GM23338 (cell line): ENCODE data around the gene XPC. TPM values are rescaled to one million over a fixed set of nuclear protein-coding genes. Genes with fewer than 3 reads are reported as not detected.

Experiments
- ATAC-seq: fragments of 200-7000 bp; cut with Tn5 transposase; 3 replicates; pipeline ENCODE4 v1.9.1; 2020
- DNase-seq: peaks from one replicate; pipeline ENCODE4 v3.0.0-alpha.2; 2015; ENCODE audit warnings: low spot score
- H2AFZ ChIP-seq: fragments of 200-600 bp; sonication (generic); 2 replicates; pipeline ENCODE4 v1.8.0; 2016; ENCODE audit warnings: antibody characterized with exemption, mild to moderate bottlenecking, moderate library complexity
- H3F3A ChIP-seq: fragments of 200-600 bp; sonication (generic); replicated peaks from 2 replicates; pipeline ENCODE4 v1.8.0; 2017; ENCODE audit warnings: antibody characterized with exemption, mixed run types, low read depth
- H3K27ac ChIP-seq: fragments of 200-600 bp; sonication (generic); 2 replicates; pipeline ENCODE4 v1.6.1; 2016; ENCODE audit warnings: low read depth
- H3K27me3 ChIP-seq: fragments of 200-600 bp; sonication (generic); 2 replicates; pipeline ENCODE4 v1.8.0; 2016; ENCODE audit warnings: mild to moderate bottlenecking, mixed run types, moderate library complexity; ENCODE audit not compliant: insufficient read depth
- H3K36me3 ChIP-seq: fragments of 200-600 bp; sonication (generic); 2 replicates; pipeline ENCODE4 v1.8.0; 2016; ENCODE audit warnings: mild to moderate bottlenecking; ENCODE audit not compliant: insufficient read depth
- H3K4me1 ChIP-seq: fragments of 200-600 bp; sonication (generic); 2 replicates; pipeline ENCODE4 v1.8.0; 2016; ENCODE audit warnings: mild to moderate bottlenecking, moderate library complexity; ENCODE audit not compliant: insufficient read depth
- H3K4me2 ChIP-seq: fragments of 200-600 bp; sonication (generic); 2 replicates; pipeline ENCODE4 v1.7.1; 2017; ENCODE audit warnings: mixed run types
- H3K4me3 ChIP-seq: fragments of 200-600 bp; sonication (generic); 2 replicates; pipeline ENCODE4 v1.6.1; 2016; ENCODE audit warnings: mixed run types
- H3K79me2 ChIP-seq: fragments of 200-600 bp; sonication (generic); replicated peaks from 2 replicates; pipeline ENCODE4 v1.8.0; 2017; ENCODE audit warnings: mild to moderate bottlenecking; ENCODE audit not compliant: insufficient read depth
- H3K9me2 ChIP-seq: fragments of 200-600 bp; sonication (generic); 2 replicates; pipeline ENCODE4 v1.8.0; 2017; ENCODE audit not compliant: insufficient read depth
- H4K20me1 ChIP-seq: fragments of 200-600 bp; sonication (generic); replicated peaks from 2 replicates; pipeline ENCODE4 v1.8.0; 2017; ENCODE audit warnings: mild to moderate bottlenecking; ENCODE audit not compliant: insufficient read depth
- H3K27ac Mint-ChIP-seq: 2 replicates; pipeline ENCODE4 v1.8.0; 2020; ENCODE audit warnings: inconsistent platforms, mild to moderate bottlenecking, moderate library complexity, mixed read lengths
- H3K27me3 Mint-ChIP-seq: 3 replicates; pipeline ENCODE4 v1.8.0; 2022; ENCODE audit warnings: low read depth, mild to moderate bottlenecking, moderate library complexity, mixed read lengths, inconsistent platforms; ENCODE audit not compliant: insufficient read depth, poor library complexity
- H3K36me3 Mint-ChIP-seq: 3 replicates; pipeline ENCODE4 v1.8.0; 2021; ENCODE audit warnings: low read depth, mild to moderate bottlenecking, inconsistent platforms, moderate library complexity, mixed read lengths
- H3K4me1 Mint-ChIP-seq: 3 replicates; pipeline ENCODE4 v1.8.0; 2020; ENCODE audit warnings: mild to moderate bottlenecking, inconsistent platforms, mixed read lengths
- H3K4me3 Mint-ChIP-seq: 3 replicates; pipeline ENCODE4 v1.8.0; 2021; ENCODE audit warnings: moderate library complexity, mild to moderate bottlenecking, inconsistent platforms, mixed read lengths
- H3K9me3 Mint-ChIP-seq: 3 replicates; pipeline ENCODE4 v1.8.0; 2020; ENCODE audit warnings: moderate library complexity, mild to moderate bottlenecking, inconsistent platforms, mixed read lengths
- CREB1 ChIP-seq: fragments of 250-450 bp; sonication (Bioruptor Pico); IDR thresholded peaks from 2 replicates; pipeline ENCODE4 v1.5.0; 2020; ENCODE audit warnings: low read depth, mild to moderate bottlenecking, moderate library complexity
- EZH2 ChIP-seq: fragments of 200-600 bp; sonication (generic); IDR thresholded peaks from one replicate; pipeline ENCODE4 v1.8.0; 2017; ENCODE audit warnings: antibody characterized with exemption, mild to moderate bottlenecking, low read depth; ENCODE audit not compliant: unreplicated experiment
- EZH2phosphoT487 ChIP-seq: fragments of 200-600 bp; sonication (generic); IDR thresholded peaks from one replicate; pipeline ENCODE4 v1.8.1; 2018; ENCODE audit warnings: antibody characterized with exemption; ENCODE audit not compliant: unreplicated experiment
- JUNB ChIP-seq: IDR thresholded peaks from one replicate; pipeline ENCODE4 v1.6.1; 2016; ENCODE audit warnings: antibody characterized with exemption; ENCODE audit not compliant: unreplicated experiment
- STAT1 ChIP-seq: IDR thresholded peaks from one replicate; pipeline ENCODE4 v1.6.1; 2016; ENCODE audit warnings: antibody characterized with exemption; ENCODE audit not compliant: unreplicated experiment
- ZNF114 ChIP-seq: fragments of 250-450 bp; sonication (Bioruptor Pico); IDR thresholded peaks from 2 replicates; pipeline ENCODE4 v1.5.0; 2020; ENCODE audit warnings: mild to moderate bottlenecking, moderate library complexity
- ZNF331 ChIP-seq: fragments of 250-450 bp; sonication (Bioruptor Pico); IDR thresholded peaks from 2 replicates; pipeline ENCODE4 v1.5.0; 2020; ENCODE audit warnings: low read depth, mild to moderate bottlenecking, moderate library complexity
- polyA plus RNA-seq: library from polyadenylated mRNA; unstranded; fragments of >200 nt; fragmentation: Nextera tagmentation; extraction: Ambion mirVana; gene quantifications from 2 replicates; pipeline ENCODE4 v1.2.1, GENCODE V29; 2016
- total RNA-seq: library from RNA; depleted of rRNA; stranded (reverse); fragments of >200 nt; shearing (Covaris generic); gene quantifications from 2 replicates; pipeline ENCODE4 v1.2.3, GENCODE V29; 2014
- TF ChIP-seq, protein P1 (sequence below): IDR thresholded peaks from 2 replicates; pipeline ENCODE4 v1.6.1; 2016; ENCODE audit warnings: antibody characterized with exemption
- TF ChIP-seq, protein P2 (sequence below): fragments of 250-450 bp; sonication (Bioruptor Pico); IDR thresholded peaks from 2 replicates; pipeline ENCODE4 v1.5.0; 2020; ENCODE audit warnings: mild to moderate bottlenecking, moderate library complexity
- TF ChIP-seq, protein P3 (sequence below): IDR thresholded peaks from one replicate; pipeline ENCODE4 v1.6.1; 2018; ENCODE audit warnings: antibody characterized with exemption; ENCODE audit not compliant: unreplicated experiment

XPC gene
- total and polyA plus RNA-seq, 2 experiments from 2014 or later, result 34.9 to 41.5 TPM

DNA sequence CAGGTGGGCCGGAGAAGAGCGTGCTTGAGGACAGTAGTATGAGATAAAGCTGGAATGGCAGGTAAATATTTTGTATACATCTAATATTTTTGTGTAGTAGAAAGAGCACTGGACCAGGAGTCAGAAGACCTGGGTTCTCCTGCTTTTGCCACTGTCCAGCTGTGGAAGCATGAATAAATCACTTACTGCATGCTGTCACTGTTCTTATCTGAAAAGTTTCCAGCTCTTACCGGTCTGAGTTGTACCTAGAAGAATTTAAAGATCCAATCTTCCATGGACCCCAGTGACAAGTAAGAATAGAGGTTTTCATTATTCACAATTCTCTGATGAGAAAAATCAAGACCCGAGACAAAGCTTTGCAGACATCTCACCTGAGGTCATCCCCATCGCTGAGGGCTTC, 5.9 kb downstream of the XPC start:
- Mint-ChIP-seq H3K9me3 (no peaks in the 10 kb centered on the region), H3K27me3 (no peaks in the 10 kb centered on the region), H3K36me3 (peaks cover 42% of the 10 kb centered on the region), H3K27ac (no peak overlapping the region), H3K4me3 (no peak overlapping the region), H3K4me1 (peaks cover 16% of the 10 kb centered on the region)
- Histone ChIP-seq H3K4me1 (peaks cover 3% of the 10 kb centered on the region; the same call in 1 of the 2 replicates), H3K4me2 (no peak overlapping the region), H3K4me3 (no peak overlapping the region), H3F3A (no peaks in the 10 kb centered on the region), H3K27ac (no peak overlapping the region), H3K79me2 (peaks cover 38% of the 10 kb centered on the region), H4K20me1 (no peaks in the 10 kb centered on the region; the same call in none of the 2 replicates), H2AFZ (no peak overlapping the region), H3K9me2 (no peaks in the 10 kb centered on the region), H3K27me3 (no peaks in the 10 kb centered on the region), H3K36me3 (peaks cover 42% of the 10 kb centered on the region)
- DNase-seq (no peak), ATAC-seq (no peak)
- no peak for TF ChIP-seq JUNB
- no peak for TF ChIP-seq ZNF331 (CRISPR knock-in tag)
- no peak for TF ChIP-seq ZNF114
- no peak for TF ChIP-seq EZH2

DNA sequence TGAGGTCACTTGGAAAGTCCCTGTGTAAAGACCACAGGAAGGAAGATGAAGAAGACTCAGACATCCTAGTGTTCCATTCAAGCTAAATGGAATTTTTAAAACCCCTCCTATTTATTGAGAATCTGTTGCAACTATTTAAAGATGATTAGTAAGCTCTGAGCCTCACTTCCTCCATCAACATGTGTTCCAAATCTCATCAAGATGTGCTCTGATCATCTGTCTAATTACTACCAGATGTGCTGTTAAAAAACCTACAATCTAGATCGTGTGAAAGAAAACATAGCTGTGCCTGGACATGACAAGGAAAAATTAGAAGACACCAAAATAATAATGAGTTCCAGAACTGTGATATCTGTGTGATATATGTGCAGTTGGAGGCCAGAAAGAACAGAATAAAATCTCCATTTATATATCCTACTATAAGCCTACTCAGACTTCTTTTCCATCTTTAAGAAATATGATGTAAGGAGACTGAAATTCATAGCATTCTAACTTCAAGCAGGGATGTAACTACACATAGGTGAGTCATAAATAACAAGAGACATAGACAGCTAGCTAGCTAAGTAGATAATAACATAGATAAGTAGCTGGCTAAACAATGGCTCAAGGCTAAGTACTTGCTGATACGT, 7.8 kb downstream of the XPC start:
- Histone ChIP-seq H3K79me2 (peaks cover 19% of the 10 kb centered on the region), H2AFZ (no peak overlapping the region), H3K4me3 (no peak overlapping the region), H3F3A (no peaks in the 10 kb centered on the region), H3K9me2 (no peaks in the 10 kb centered on the region), H3K27me3 (no peaks in the 10 kb centered on the region), H4K20me1 (no peaks in the 10 kb centered on the region; the same call in 1 of the 2 replicates), H3K4me2 (no peak overlapping the region), H3K27ac (no peak overlapping the region), H3K4me1 (no peaks in the 10 kb centered on the region), H3K36me3 (peaks cover 42% of the 10 kb centered on the region)
- no peak for DNase-seq
- H3K4me3 Mint-ChIP-seq, result no peak overlapping the region
- peaks cover 59% of the 10 kb centered on the region for H3K36me3 Mint-ChIP-seq
- H3K4me1 Mint-ChIP-seq, result peaks cover 6% of the 10 kb centered on the region
- no peak overlapping the region for H3K27ac Mint-ChIP-seq
- no peak for ATAC-seq
- H3K27me3 Mint-ChIP-seq, result peaks cover 2% of the 10 kb centered on the region
- no peaks in the 10 kb centered on the region for H3K9me3 Mint-ChIP-seq
- TF ChIP-seq, protein P1, sequence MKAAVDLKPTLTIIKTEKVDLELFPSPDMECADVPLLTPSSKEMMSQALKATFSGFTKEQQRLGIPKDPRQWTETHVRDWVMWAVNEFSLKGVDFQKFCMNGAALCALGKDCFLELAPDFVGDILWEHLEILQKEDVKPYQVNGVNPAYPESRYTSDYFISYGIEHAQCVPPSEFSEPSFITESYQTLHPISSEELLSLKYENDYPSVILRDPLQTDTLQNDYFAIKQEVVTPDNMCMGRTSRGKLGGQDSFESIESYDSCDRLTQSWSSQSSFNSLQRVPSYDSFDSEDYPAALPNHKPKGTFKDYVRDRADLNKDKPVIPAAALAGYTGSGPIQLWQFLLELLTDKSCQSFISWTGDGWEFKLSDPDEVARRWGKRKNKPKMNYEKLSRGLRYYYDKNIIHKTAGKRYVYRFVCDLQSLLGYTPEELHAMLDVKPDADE, result no peak
- TF ChIP-seq, protein P2, sequence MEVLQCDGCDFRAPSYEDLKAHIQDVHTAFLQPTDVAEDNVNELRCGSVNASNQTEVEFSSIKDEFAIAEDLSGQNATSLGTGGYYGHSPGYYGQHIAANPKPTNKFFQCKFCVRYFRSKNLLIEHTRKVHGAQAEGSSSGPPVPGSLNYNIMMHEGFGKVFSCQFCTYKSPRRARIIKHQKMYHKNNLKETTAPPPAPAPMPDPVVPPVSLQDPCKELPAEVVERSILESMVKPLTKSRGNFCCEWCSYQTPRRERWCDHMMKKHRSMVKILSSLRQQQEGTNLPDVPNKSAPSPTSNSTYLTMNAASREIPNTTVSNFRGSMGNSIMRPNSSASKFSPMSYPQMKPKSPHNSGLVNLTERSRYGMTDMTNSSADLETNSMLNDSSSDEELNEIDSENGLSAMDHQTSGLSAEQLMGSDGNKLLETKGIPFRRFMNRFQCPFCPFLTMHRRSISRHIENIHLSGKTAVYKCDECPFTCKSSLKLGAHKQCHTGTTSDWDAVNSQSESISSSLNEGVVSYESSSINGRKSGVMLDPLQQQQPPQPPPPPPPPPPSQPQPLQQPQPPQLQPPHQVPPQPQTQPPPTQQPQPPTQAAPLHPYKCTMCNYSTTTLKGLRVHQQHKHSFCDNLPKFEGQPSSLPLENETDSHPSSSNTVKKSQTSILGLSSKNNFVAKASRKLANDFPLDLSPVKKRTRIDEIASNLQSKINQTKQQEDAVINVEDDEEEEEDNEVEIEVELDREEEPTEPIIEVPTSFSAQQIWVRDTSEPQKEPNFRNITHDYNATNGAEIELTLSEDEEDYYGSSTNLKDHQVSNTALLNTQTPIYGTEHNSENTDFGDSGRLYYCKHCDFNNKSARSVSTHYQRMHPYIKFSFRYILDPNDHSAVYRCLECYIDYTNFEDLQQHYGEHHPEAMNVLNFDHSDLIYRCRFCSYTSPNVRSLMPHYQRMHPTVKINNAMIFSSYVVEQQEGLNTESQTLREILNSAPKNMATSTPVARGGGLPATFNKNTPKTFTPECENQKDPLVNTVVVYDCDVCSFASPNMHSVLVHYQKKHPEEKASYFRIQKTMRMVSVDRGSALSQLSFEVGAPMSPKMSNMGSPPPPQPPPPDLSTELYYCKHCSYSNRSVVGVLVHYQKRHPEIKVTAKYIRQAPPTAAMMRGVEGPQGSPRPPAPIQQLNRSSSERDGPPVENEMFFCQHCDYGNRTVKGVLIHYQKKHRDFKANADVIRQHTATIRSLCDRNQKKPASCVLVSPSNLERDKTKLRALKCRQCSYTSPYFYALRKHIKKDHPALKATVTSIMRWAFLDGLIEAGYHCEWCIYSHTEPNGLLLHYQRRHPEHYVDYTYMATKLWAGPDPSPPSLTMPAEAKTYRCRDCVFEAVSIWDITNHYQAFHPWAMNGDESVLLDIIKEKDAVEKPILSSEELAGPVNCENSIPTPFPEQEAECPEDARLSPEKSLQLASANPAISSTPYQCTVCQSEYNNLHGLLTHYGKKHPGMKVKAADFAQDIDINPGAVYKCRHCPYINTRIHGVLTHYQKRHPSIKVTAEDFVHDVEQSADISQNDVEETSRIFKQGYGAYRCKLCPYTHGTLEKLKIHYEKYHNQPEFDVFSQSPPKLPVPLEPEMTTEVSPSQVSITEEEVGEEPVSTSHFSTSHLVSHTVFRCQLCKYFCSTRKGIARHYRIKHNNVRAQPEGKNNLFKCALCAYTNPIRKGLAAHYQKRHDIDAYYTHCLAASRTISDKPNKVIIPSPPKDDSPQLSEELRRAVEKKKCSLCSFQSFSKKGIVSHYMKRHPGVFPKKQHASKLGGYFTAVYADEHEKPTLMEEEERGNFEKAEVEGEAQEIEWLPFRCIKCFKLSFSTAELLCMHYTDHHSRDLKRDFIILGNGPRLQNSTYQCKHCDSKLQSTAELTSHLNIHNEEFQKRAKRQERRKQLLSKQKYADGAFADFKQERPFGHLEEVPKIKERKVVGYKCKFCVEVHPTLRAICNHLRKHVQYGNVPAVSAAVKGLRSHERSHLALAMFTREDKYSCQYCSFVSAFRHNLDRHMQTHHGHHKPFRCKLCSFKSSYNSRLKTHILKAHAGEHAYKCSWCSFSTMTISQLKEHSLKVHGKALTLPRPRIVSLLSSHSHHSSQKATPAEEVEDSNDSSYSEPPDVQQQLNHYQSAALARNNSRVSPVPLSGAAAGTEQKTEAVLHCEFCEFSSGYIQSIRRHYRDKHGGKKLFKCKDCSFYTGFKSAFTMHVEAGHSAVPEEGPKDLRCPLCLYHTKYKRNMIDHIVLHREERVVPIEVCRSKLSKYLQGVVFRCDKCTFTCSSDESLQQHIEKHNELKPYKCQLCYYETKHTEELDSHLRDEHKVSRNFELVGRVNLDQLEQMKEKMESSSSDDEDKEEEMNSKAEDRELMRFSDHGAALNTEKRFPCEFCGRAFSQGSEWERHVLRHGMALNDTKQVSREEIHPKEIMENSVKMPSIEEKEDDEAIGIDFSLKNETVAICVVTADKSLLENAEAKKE, result no peak
- no peak for TF ChIP-seq EZH2
- TF ChIP-seq ZNF114, result no peak
- TF ChIP-seq CREB1 (CRISPR knock-in tag), result no peak
- TF ChIP-seq, protein P3, sequence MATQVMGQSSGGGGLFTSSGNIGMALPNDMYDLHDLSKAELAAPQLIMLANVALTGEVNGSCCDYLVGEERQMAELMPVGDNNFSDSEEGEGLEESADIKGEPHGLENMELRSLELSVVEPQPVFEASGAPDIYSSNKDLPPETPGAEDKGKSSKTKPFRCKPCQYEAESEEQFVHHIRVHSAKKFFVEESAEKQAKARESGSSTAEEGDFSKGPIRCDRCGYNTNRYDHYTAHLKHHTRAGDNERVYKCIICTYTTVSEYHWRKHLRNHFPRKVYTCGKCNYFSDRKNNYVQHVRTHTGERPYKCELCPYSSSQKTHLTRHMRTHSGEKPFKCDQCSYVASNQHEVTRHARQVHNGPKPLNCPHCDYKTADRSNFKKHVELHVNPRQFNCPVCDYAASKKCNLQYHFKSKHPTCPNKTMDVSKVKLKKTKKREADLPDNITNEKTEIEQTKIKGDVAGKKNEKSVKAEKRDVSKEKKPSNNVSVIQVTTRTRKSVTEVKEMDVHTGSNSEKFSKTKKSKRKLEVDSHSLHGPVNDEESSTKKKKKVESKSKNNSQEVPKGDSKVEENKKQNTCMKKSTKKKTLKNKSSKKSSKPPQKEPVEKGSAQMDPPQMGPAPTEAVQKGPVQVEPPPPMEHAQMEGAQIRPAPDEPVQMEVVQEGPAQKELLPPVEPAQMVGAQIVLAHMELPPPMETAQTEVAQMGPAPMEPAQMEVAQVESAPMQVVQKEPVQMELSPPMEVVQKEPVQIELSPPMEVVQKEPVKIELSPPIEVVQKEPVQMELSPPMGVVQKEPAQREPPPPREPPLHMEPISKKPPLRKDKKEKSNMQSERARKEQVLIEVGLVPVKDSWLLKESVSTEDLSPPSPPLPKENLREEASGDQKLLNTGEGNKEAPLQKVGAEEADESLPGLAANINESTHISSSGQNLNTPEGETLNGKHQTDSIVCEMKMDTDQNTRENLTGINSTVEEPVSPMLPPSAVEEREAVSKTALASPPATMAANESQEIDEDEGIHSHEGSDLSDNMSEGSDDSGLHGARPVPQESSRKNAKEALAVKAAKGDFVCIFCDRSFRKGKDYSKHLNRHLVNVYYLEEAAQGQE, result no peak
- TF ChIP-seq EZH2phosphoT487, result no peak
- TF ChIP-seq ZNF331 (CRISPR knock-in tag), result no peak
- TF ChIP-seq STAT1, result no peak
